ENCODE data around the gene RBMS3.

The RBMS3 gene

GRCh38 chr3:29537889-29538609 is 257.2 kb downstream of the RBMS3 start:
- no peak for FAIRE-seq

GRCh38 chr3:29538610-29538958 is 257.7 kb downstream of the RBMS3 start:
- no peak for FAIRE-seq

GRCh38 chr3:29540544-29540943 is 259.7 kb downstream of the RBMS3 start:
- no peak for FAIRE-seq

DNA sequence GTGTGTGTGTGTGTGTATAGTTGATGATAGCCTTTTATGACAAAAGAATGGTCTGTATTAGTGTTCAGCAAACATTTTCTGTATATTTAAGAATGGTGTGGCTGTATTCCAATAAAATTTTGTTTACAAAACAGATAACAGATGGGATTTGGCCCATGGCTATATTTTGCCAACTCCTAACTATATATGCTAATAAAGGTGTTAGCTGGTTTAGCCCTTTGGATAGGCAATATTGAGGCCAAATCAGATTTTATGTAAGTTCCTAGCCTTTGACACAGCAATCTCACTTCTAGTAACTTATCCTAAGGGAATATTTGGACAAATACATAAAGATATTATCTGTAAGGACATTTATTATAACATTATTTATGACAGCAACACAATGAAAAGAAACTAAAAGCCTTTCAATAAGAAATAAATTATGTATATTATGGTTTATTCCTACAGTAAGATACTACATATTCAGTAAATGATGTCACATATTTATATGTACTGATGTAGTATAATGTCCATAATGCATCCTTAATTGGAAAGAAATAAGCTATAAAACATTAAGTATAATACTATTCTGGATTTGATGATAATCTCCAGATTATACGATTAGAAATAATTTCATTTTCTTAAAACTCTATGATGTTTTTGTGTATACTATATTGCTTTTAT is 264.0 kb downstream of the RBMS3 start:
- peak; percentile 91 for FAIRE-seq

GRCh38 chr3:29545615-29546014 is 264.7 kb downstream of the RBMS3 start:
- FAIRE-seq, result no peak

DNA sequence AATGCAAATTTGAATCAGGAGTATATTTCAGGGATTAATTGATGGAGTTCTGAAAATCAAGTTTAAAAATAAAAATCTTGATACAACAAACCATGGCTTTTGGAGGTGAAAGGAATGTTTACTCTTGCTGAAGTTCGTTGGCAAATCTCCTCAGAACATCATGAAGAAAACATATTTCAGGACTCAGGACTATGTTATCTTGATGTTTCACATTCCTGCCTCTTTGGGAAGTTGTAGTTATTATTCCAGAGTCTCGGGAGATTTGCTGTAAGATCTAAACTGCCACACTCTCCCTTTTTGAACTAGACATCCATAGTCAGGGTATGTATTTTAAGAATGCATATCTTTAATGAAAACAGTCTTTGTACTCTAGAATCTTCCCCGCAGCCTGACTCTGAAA is 271.2 kb downstream of the RBMS3 start:
- no peak for FAIRE-seq

DNA sequence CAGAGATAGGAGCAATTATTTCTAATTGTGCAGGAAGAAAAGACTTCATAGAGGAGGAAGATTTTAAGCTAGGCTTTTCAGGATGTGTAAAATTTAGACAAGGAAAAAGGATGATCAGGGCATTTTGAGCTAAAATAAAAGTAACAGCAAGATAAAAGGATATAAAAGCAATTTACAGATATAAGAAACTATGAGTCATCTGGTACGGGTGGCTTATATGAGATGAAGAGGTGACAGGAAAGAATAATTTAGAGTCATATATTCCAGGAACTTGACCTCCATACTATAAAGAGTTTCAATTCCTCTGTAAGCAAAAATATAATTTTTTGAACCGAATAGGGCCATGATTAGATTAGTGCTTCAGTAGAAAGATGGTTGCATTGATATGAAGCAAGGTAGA is 273.7 kb downstream of the RBMS3 start:
- no peak for FAIRE-seq

- no peak for FAIRE-seq
Measured at GRCh38 chr3:29555590-29555989, 274.7 kb downstream of the RBMS3 start.

DNA sequence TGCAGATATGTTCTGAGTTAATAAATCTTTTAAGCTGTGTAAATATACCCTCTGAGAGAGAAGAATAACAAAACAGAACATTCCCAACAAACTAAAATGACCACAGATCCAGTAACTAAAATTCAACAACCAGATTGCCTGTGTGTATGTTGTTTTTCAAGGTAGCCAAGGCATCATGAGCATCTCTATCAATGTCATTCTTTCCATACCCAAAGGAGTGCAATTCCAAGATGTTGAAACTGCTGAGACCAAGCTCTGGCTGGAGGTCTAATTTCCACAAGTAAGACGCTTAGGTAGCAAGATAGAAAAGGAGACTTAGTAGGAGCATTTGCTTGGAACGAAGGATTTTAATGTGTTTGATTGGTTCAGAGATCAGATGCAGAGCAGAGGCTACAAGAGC is 276.3 kb downstream of the RBMS3 start:
- no peak for FAIRE-seq

GRCh38 chr3:29557825-29558224 is 277.0 kb downstream of the RBMS3 start:
- FAIRE-seq, result no peak

GRCh38 chr3:29559741-29560465 is 279.0 kb downstream of the RBMS3 start:
- FAIRE-seq, result no peak

- FAIRE-seq, result no peak
Measured at GRCh38 chr3:29561651-29562149, 280.8 kb downstream of the RBMS3 start.

DNA sequence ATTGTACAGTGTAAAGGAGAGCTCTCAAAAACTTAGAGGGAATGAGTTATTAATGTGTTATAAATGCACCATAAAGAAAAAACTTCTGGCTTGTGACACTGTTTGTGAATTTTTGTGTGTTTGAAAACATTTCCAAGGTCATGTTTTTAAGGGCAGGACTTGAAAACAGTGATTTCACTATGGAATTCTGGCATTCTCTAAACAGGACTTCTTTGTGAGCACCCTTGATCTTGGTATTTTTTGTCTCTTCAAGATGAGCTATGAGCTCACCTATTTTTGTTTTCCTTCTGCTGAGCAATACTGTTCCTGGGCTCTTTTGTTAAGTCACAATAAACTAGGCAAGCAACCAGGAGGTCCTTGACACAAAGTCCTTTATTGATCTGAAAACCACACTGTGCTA is 284.4 kb downstream of the RBMS3 start:
- no peak for FAIRE-seq

- no peak for FAIRE-seq
Measured at GRCh38 chr3:29567501-29567900, 286.6 kb downstream of the RBMS3 start.

- no peak for FAIRE-seq
Measured at GRCh38 chr3:29568355-29568754, 287.5 kb downstream of the RBMS3 start.

DNA sequence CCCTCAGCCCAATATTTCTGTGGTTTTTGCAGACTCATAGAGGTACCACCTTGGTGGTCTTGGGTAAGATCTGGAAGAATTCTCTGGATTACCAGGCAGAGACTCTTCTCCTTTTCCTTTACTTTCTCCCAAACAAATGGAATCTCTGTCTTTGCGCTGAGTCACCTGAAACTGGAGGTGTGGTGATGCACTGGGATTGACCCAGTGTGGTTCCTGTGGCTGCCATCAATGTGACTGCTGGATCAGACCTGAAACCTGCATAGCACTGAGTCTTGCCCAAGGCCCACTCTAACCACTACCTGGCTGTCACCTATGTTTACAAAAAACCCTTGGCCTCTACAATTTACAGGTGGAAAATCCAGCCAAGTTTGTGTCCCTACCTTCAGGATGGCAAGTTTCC is 295.3 kb downstream of the RBMS3 start:
- FAIRE-seq, result no peak

DNA sequence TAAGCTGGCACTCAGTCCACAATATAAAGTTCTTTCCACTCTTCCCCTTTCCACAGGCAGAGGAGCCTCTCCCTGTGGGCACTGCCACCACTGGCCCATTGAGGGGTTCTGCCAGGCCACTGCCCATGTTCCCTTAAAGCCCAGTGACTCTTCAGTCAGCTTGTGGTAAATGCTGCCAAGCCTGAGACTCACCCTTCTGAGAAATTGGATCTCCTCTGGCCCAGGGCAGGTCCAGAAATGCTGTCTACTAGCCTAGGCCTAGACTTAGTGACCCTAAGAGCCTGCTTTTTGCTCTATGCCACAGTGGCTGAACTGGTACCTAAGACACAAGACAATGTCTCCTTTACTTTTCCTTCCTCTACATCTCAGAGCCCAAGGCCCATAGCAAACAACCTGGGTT is 295.8 kb downstream of the RBMS3 start:
- no peak for FAIRE-seq

GRCh38 chr3:29577250-29577649 is 296.4 kb downstream of the RBMS3 start:
- FAIRE-seq, result no peak

DNA sequence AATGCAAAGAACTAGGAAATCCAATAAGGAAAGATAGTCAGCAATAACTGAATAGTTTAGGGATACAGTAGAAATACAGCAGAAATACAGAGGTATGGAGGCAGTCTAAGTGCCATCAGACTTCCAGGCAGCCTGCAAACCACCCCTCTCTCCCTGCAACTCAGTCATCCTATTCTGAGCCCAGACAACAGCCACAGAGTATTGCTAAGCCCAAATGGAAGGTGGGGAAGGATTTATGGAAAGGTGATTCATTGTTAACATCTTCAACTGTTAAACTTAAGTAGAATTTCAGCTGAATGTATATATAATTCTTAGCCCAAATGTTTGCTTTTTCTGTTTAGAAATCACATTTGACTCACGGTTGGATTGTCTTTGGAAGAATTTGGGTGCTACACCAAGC is 300.4 kb downstream of the RBMS3 start:
- FAIRE-seq, result no peak

GRCh38 chr3:29582273-29582672 is 301.4 kb downstream of the RBMS3 start:
- no peak for FAIRE-seq

DNA sequence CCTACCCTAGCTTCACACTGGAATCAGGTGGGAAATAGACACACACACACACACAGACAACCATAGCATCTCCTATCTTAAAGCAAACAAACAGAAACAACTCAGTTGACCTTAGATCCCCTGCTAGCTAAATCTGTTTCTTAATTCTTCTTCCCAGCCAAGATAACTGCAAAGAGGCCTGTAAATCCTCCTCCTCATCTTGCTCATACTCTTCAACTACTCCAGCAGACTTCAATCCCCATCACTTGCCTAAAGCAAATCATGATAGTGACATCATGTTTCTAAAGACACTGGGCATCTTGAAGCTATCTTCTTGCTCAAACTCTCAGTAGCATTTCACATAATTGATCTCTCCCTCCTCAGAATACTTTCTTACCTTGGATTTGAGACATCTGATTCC is 303.0 kb downstream of the RBMS3 start:
- no peak for FAIRE-seq

GRCh38 chr3:29585368-29585767 is 304.5 kb downstream of the RBMS3 start:
- FAIRE-seq, result no peak

GRCh38 chr3:29587340-29587739 is 306.5 kb downstream of the RBMS3 start:
- FAIRE-seq, result no peak

- no peak for FAIRE-seq
Measured at GRCh38 chr3:29590012-29590411, 309.1 kb downstream of the RBMS3 start.
